Aorta (tissue), 5 donors: ENCODE data around the gene SRI. TPM values are rescaled to one million over a fixed set of nuclear protein-coding genes. Genes with fewer than 3 reads are reported as not detected.

Experiments
- ATAC-seq: fragments of 200-7000 bp; cut with Tn5 transposase; one replicate; pipeline ENCODE4 v1.9.1; 2022; ENCODE audit warnings: moderate library complexity; ENCODE audit not compliant: low FRiP score
- DNase-seq, 2 donors: peaks; one replicate each; pipeline ENCODE4 v3.0.0-alpha.2; 2020
- H3K27ac ChIP-seq, 2 donors: one replicate each; pipeline ENCODE4 v1.5.1; 2013; ENCODE audit warnings: low read length in 2 of 2, mild to moderate bottlenecking in 2 of 2, moderate library complexity in 2 of 2, control low read depth in 1 of 2, inconsistent platforms in 1 of 2, low read depth in 1 of 2
- H3K27me3 ChIP-seq, 2 donors: one replicate each; pipeline ENCODE4 v1.6.1; 2013; ENCODE audit warnings: control low read depth in 1 of 2, low read length in 1 of 2, mild to moderate bottlenecking in 1 of 2, moderate library complexity in 1 of 2; ENCODE audit not compliant: insufficient read depth in 2 of 2, control insufficient read depth in 1 of 2
- H3K36me3 ChIP-seq, 2 donors: one replicate each; pipeline ENCODE4 v1.6.1; 2013; ENCODE audit warnings: control low read depth in 1 of 2, low read length in 1 of 2, mild to moderate bottlenecking in 1 of 2; ENCODE audit not compliant: insufficient read depth in 2 of 2, control insufficient read depth in 1 of 2
- H3K4me1 ChIP-seq, 2 donors: one replicate each; pipeline ENCODE4 v1.6.1; 2013; ENCODE audit warnings: low read length in 2 of 2, control low read depth in 1 of 2, mild to moderate bottlenecking in 1 of 2, moderate library complexity in 1 of 2; ENCODE audit not compliant: insufficient read depth in 2 of 2, control insufficient read depth in 1 of 2
- H3K4me3 ChIP-seq, 2 donors: one replicate each; pipeline ENCODE4 v1.5.1; 2013; ENCODE audit warnings: low read length in 2 of 2, control low read depth in 1 of 2, mild to moderate bottlenecking in 1 of 2
- H3K9me3 ChIP-seq: one replicate; pipeline ENCODE4 v1.6.1; 2013; ENCODE audit warnings: mild to moderate bottlenecking, low read length; ENCODE audit not compliant: control insufficient read depth
- WGBS, 2 donors: extraction: QIAGEN DNeasy Blood & Tissue Kit; methylation state at CpG; one replicate each; pipeline ENCODE4 v1.1.7; 2013; 5-methylcytosine and 5-hydroxymethylcytosine counted together
- intact Hi-C, 2 donors: fragments of 100-400 bp; cut with DNase I; formaldehyde crosslinking; loops; one replicate each; pipeline versions ENCODE4 v1.14.2 to v1.15.0; 2022
- polyA plus RNA-seq, 2 donors: library from polyadenylated mRNA; stranded (reverse); fragments of 200-250 nt; gene quantifications; one replicate each; pipeline ENCODE4 v1.2.3, GENCODE V29; 2013
- total RNA-seq, 2 donors: library from RNA; stranded (reverse); fragmentation: NEBNext Ultra II Directional; extraction: Animal tissue kit (Norgen Biotek cat#: 25700); gene quantifications; one replicate each; pipeline ENCODE4 v1.2.1, GENCODE V29; 2021
- donor health status: healthy with polysubstance abuse.
- donor health status: Bipolar disorder and iron deficiency.
- donor health status: DM: no; HTN: no; CAD: no.
- donor health status: DM: no; HTN: no; CAD: no.
- donor health status: DM: yes; HTN: yes; CAD: no.

The SRI gene
- total and polyA plus RNA-seq, 4 donors: 97.7 to 186 (median 107) TPM

DNA sequence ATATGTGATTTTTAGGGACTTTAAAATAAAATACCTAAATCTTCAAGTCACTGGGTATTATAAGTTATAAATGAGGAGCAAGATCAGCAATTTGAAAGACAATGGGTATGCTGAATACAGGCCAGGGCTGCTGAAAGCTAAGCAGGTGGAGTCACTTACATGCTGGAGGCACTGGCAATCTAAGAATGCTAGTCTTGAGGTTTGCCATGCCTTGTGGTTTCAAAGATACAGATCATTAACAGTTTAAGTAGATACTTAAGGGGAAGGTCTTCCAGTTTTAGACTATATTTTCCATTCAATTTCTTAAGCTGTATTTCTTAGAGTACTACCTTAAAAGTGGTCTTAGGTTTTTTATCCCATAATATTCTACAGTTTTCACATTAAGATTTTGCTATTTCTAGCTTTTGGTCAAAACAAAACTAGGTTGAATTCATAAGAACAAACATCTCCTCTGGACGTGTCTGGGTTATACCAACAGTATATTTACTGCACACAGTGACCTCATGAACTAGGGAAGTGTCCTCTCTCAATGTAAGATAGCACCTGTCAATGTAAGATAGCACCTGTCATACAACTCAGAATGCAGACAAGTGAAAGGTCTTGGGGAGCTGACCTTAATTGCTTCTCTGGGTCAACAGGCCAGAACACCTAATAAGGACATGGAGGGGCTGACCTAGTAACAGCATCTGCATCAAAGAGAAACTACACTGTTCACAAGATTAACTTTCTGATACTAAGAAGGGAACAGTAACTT is 2.0 kb downstream of the SRI start:
- peaks cover 0 to 2% of the 10 kb centered on the region in 2 donors for H3K4me1 ChIP-seq
- H3K27me3 ChIP-seq: no peaks in the 10 kb centered on the region
- 8 to 12% methylated on average over 1 of the region's 1 CpG for WGBS, 2 donors
- no peaks in the 10 kb centered on the region for H3K9me3 ChIP-seq
- intact Hi-C loops: no loop called here
- no peak overlapping the region for H3K4me3 ChIP-seq
- peak overlapping the region in 1 of 2 donors; percentile 51 for H3K27ac ChIP-seq
- peaks cover 5 to 7% of the 10 kb centered on the region in 2 donors for H3K36me3 ChIP-seq
- ATAC-seq: no peak
- no peak for DNase-seq

DNA sequence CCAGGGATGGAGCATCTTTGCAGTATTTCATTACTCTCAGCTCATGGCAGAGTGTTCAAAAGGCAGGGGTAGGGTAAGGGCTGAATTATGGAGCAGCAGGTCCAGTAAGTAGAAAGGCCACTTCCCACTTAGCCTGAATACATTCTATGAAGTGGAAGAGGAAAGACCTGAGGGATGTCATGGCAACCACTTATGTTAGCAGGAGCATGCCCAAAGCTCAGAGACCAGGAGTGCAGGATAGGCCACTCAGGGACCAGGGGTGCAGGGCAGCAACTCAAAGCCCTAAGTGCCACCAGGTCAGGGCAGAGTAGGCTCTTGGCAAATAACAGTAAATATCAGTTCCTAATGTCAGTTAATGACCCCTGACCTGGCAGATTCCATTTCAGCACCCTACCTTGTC is 3.6 kb downstream of the SRI start:
- Histone ChIP-seq H3K4me1 (peaks cover 0 to 2% of the 10 kb centered on the region in 2 donors), H3K27me3 (no peaks in the 10 kb centered on the region), H3K4me3 (no peak overlapping the region), H3K27ac (no peak overlapping the region), H3K36me3 (peaks cover 7% of the 10 kb centered on the region in 2 donors), H3K9me3 (no peaks in the 10 kb centered on the region)
- DNase-seq (no peak), ATAC-seq (no peak)
- intact Hi-C loops: no loop called here

DNA sequence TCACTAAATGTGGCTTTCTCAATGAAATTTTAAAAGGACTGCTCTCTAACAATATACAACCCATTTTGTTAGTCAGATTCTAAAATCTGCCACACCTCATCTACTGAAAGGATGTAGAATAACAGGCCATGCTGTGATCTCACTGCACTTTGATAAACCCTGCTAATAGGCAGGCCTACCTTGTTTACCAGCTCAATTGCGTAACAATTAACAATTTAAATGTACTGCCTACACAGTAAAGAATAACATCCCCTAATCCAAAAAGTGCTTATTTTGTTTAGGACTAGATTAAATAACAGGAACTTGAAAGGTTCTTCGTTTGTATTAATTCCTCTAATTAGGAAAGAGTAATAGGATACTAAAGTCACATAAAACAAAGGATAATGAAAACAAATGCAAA is 4.5 kb downstream of the SRI start:
- DNase-seq (no peak), ATAC-seq (no peak)
- peaks cover 7 to 8% of the 10 kb centered on the region in 2 donors for H3K36me3 ChIP-seq
- 63 to 71% methylated on average over 2 of the region's 2 CpGs for WGBS, 2 donors
- no peaks in the 10 kb centered on the region for H3K27me3 ChIP-seq
- no peak overlapping the region for H3K27ac ChIP-seq
- intact Hi-C loops: no loop called here
- no peaks in the 10 kb centered on the region for H3K9me3 ChIP-seq
- peaks cover 0 to 2% of the 10 kb centered on the region in 2 donors for H3K4me1 ChIP-seq
- H3K4me3 ChIP-seq: no peak overlapping the region

DNA sequence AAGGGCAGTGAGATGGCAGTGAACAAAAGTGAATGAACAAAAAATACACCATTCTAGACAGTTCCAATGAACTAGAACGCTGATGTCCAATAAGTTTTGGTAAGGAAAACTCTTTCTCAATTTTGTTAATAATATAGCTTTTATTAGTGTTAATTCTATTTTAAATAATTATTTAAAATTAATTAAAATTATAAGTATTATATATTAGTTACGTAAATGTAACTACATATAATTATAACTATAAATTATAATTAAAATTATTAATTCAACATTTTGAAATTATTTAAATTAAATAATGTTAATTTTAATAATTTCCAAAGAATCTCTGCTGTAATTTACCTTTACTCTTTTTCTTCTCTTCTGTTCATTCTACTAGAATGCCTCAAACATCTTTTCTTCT is 5.4 kb downstream of the SRI start:
- peaks cover 7 to 11% of the 10 kb centered on the region in 2 donors for H3K36me3 ChIP-seq

DNA sequence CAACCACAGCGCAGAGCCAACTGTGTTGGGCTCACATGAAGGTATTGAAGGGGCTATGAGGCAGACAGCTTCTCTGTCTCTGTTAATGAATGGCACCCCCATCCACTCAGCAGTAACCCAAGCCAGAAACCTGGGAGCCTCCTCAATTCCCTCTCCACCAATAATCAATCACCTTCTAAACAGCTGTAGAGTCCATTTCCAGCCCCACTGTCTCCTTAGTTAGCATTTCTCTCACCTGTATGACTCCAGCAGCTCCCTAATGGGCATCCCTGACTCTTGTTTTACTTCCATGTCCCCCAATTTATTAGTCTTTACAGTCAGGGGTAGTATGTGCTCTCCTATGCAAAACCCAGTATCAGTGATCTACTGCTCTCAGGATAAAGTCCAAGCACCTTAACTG is 6.9 kb downstream of the SRI start:
- intact Hi-C loops: no loop called here
- no peak for DNase-seq
- Histone ChIP-seq H3K36me3 (peaks cover 7 to 11% of the 10 kb centered on the region in 2 donors), H3K4me1 (peaks cover 0 to under 1% of the 10 kb centered on the region in 2 donors), H3K27me3 (no peaks in the 10 kb centered on the region), H3K9me3 (no peaks in the 10 kb centered on the region), H3K4me3 (no peak overlapping the region), H3K27ac (no peak overlapping the region)
- no peak for ATAC-seq
- 96 to 99% methylated on average over 1 of the region's 1 CpG for WGBS, 2 donors

More for the DNA sequence above, 5.4 kb downstream of the SRI start:
- H3K27me3 ChIP-seq: no peaks in the 10 kb centered on the region
- H3K4me3 ChIP-seq: no peak overlapping the region
- no peaks in the 10 kb centered on the region for H3K9me3 ChIP-seq
- H3K4me1 ChIP-seq: peaks cover 0 to 2% of the 10 kb centered on the region in 2 donors
- no peak for ATAC-seq
- no peak for DNase-seq
- intact Hi-C loops: no loop called here
- no peak overlapping the region for H3K27ac ChIP-seq
- WGBS, 2 donors: 95 to 97% methylated on average over 2 of the region's 2 CpGs

DNA sequence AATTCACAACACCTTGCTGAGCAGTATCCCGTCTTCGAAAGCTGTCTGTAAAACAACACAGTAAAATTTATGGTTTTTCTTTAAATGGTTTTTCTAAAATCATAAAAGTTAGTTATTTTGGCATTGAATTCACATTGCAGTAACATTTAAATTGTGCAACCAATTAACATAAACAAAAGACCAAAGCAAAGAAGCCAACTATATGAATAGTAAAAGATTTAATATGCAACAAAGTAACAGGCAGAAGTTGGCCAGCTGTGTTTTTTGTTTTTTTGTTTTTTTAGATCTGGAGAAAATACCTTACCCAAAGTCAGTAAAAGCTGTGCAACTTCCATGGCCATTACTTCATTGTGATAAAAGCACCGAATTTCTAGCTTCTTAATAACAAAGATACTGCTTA is 11.3 kb downstream of the SRI start:
- intact Hi-C loops: no loop called here
- H3K36me3 ChIP-seq: peaks cover 3 to 10% of the 10 kb centered on the region in 2 donors
- H3K9me3 ChIP-seq: no peaks in the 10 kb centered on the region
- no peak overlapping the region for H3K27ac ChIP-seq
- no peak for DNase-seq
- no peak overlapping the region for H3K4me3 ChIP-seq
- no peaks in the 10 kb centered on the region for H3K4me1 ChIP-seq
- H3K27me3 ChIP-seq: no peaks in the 10 kb centered on the region
- no peak for ATAC-seq
- 83 to 86% methylated on average over 3 of the region's 3 CpGs for WGBS, 2 donors

DNA sequence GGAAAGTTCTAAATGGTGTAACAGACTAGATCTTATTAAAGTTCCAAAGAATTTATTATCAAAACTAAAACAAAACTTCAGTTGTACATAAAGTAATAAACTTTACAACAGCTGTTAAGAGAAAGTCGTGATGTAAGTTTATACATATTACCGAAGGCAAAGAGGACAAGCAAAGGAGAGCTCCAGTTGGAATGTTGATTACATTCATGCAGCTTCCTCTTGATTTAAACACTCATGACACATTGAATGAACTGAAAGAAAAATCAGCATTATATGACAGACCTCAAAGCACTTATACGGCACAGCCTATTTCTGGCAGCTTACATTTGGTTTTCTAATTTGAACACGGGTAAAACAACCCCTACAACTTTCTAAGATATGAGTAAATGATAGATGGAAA is 13.6 kb downstream of the SRI start:
- DNase-seq: no peak
- intact Hi-C loops: no loop called here
- H3K36me3 ChIP-seq: peaks cover 4 to 11% of the 10 kb centered on the region in 2 donors

DNA sequence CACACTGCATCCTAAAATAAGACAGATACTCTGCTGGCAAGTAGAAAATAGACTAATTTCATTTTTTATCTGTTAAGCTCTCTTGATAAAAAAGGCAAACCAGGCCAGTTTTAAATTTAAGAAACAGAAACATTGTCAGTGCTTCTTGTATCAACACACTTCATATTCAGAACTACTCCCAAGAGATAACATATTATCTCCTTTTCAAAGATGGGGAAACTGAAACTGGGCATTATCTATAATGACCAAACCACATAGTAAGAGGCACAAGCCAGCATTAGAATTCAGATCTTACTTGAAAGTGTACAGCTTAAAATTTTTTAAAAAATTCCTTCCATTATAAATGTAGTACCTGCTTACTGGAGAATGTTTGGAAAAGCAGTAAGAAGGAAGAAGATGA is 14.7 kb downstream of the SRI start:
- no peak overlapping the region for H3K4me3 ChIP-seq
- H3K4me1 ChIP-seq: peaks cover 0 to 2% of the 10 kb centered on the region in 2 donors
- no peaks in the 10 kb centered on the region for H3K9me3 ChIP-seq
- H3K36me3 ChIP-seq: peaks cover 4 to 10% of the 10 kb centered on the region in 2 donors
- ATAC-seq (no peak), DNase-seq (no peak)
- no peak overlapping the region for H3K27ac ChIP-seq
- H3K27me3 ChIP-seq: no peaks in the 10 kb centered on the region
- intact Hi-C loops: no loop called here

More for the DNA sequence above, 13.6 kb downstream of the SRI start:
- Histone ChIP-seq H3K9me3 (no peaks in the 10 kb centered on the region), H3K4me3 (no peak overlapping the region), H3K27me3 (no peaks in the 10 kb centered on the region), H3K4me1 (peaks cover 0 to 2% of the 10 kb centered on the region in 2 donors), H3K27ac (no peak overlapping the region)
- WGBS, 2 donors: 69 to 74% methylated on average over 4 of the region's 4 CpGs
- ATAC-seq: no peak

DNA sequence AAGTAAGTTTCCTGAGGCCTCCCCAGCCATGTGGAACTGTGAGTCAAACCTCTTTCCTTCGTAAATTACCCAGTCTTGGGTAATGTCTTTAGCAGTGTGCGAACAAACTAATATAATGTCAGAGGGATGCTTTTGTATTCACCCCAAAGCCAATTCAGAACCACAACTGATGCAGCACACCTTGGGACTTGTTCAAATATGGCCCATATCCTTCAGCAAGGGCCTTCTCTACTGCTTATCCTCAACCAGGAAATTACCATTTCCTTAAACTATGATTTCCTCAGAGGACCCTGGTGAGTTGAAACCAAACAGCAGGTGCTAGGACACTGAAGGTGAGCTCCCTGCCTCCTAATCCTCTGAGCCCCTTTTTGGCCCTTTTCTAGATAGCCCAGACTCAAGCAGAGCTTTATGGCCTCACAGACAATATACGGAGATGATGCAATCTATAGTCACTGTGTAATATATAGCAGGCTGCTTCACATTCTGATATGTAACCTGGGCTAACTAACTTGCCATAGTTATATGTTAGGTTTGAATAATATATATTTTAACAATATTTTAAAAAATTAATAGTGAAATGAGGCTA is 15.2 kb downstream of the SRI start:
- Histone ChIP-seq H3K9me3 (no peaks in the 10 kb centered on the region), H3K4me1 (peaks cover 0 to 2% of the 10 kb centered on the region in 2 donors), H3K27me3 (no peaks in the 10 kb centered on the region), H3K4me3 (no peak overlapping the region), H3K27ac (no peak overlapping the region), H3K36me3 (peaks cover 4 to 10% of the 10 kb centered on the region in 2 donors)
- DNase-seq (no peak), ATAC-seq (no peak)
- intact Hi-C loops: no loop called here
- 95% methylated on average over 3 of the region's 3 CpGs for WGBS, 2 donors
